PC-9 (cell line): Measurements from ENCODE around the gene ADAMTS2.

ENCODE experiments used
- CTCF ChIP-seq: fragments of 200-600 bp; sonication (generic); conservative IDR thresholded peaks from 2 replicates; pipeline ENCODE4 v1.6.1; 2017; ENCODE audit warnings: mixed run types, antibody characterized with exemption, mild to moderate bottlenecking, moderate library complexity
- EZH2 ChIP-seq: fragments of 200-600 bp; sonication (generic); IDR thresholded peaks from 2 replicates; pipeline ENCODE4 v1.8.0; 2017; ENCODE audit warnings: antibody characterized with exemption, low read depth

GRCh38 chr5:179127136-179128040, 217.9 kb downstream of the ADAMTS2 start:
- TF ChIP-seq CTCF: no peak
- no peak for TF ChIP-seq EZH2
